Memory B cell (primary cell): ENCODE data around the gene LCE1B.

ENCODE experiments used
- ATAC-seq: fragments of 150-1000 bp; cut with Tn5 transposase; 2 replicates; pipeline ENCODE4 v1.10.0; 2021; ENCODE audit warnings: low read depth, mild to moderate bottlenecking, moderate library complexity
- DNase-seq, 2 donors: peaks; one replicate each; pipeline ENCODE4 v3.0.0; 2022; ENCODE audit warnings: low spot score in 2 of 2
- H3K27ac Mint-ChIP-seq: one replicate; pipeline ENCODE4 v1.8.0; 2022; ENCODE audit warnings: mild to moderate bottlenecking, moderate library complexity, mixed read lengths
- H3K27me3 Mint-ChIP-seq: one replicate; pipeline ENCODE4 v1.8.0; 2022; ENCODE audit warnings: mixed read lengths
- H3K36me3 Mint-ChIP-seq: one replicate; pipeline ENCODE4 v1.8.0; 2022; ENCODE audit warnings: mild to moderate bottlenecking, mixed read lengths
- H3K4me1 Mint-ChIP-seq: one replicate; pipeline ENCODE4 v1.8.0; 2022; ENCODE audit warnings: mixed read lengths
- H3K4me3 Mint-ChIP-seq: one replicate; pipeline ENCODE4 v1.8.0; 2022; ENCODE audit warnings: mild to moderate bottlenecking, moderate library complexity, mixed read lengths
- H3K9me3 Mint-ChIP-seq: one replicate; pipeline ENCODE4 v1.8.0; 2022; ENCODE audit warnings: mixed read lengths

Gene LCE1B

DNA sequence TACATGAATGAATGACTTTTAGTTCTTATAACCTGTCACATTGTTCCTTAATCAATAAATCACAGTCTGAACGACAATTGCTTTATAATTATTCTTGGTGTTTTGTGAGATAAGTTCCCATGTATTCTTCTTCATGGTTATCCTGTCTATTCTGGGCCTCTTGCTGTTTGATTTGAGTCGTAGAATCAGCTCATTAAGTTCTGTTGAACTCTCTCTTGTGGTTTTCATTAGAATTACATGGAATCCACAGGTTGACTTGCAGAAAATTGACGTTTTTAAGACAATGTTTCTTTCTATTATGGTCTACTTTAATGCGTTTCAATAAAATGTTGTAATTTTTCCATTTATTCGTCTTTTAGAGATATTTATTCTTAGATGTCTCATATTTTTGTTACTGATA lies 11.5 kb downstream of the LCE1B start:
- H3K4me1 Mint-ChIP-seq, result peaks cover 4% of the 10 kb centered on the region
- peaks cover 12% of the 10 kb centered on the region for H3K27me3 Mint-ChIP-seq
- no peaks in the 10 kb centered on the region for H3K9me3 Mint-ChIP-seq
- no peak for DNase-seq
- no peak overlapping the region for H3K27ac Mint-ChIP-seq
- no peak overlapping the region for H3K4me3 Mint-ChIP-seq
- no peak for ATAC-seq
- no peaks in the 10 kb centered on the region for H3K36me3 Mint-ChIP-seq

DNA sequence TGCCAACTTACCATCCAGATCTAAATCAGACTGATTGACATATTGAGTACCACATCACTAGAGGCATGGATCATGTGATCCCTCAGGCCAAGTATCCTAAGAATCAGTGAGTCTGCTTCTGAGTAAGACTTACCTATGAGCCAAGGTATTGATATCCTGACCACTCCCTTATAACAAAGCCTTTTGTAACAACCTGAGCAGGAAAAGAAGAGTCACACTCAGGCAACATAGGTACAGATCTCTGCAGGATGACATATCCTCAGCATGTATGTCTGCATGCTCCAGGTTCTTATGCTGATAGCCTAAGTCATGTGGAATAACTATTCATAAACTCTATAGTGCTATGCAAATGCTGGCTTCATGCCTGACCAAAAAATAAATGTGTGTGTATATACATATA lies 13.2 kb downstream of the LCE1B start:
- peaks cover 2% of the 10 kb centered on the region for H3K9me3 Mint-ChIP-seq
- no peaks in the 10 kb centered on the region for H3K36me3 Mint-ChIP-seq
- H3K27me3 Mint-ChIP-seq, result peaks cover 15% of the 10 kb centered on the region
- H3K4me3 Mint-ChIP-seq, result no peak overlapping the region
- no peak for DNase-seq
- no peak overlapping the region for H3K27ac Mint-ChIP-seq
- H3K4me1 Mint-ChIP-seq, result peaks cover 4% of the 10 kb centered on the region
- ATAC-seq, result no peak

DNA sequence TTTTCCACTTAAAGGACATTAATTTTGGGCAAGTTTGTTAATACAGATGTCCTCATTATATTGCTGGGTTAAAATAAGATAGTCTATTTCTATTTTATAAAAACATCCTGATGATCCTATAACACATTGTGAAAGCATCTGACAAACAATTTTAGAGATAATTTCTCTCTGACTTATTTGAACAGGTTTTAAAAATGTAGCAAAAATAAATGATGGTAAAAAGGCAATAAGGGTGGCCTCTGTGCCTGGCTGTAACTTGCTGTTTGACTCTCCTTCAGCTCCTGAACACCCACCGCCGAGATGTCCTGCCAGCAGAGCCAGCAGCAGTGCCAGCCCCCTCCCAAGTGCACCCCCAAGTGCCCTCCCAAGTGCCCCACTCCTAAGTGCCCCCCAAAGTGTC lies 15.4 kb downstream of the LCE1B start, which contains the start of gene LCE1A:
Gene LCE1A, plus strand, starts transcription at position 301 of the 400 bp plus-strand sequence. Its CDS starts 0 bp downstream, at position 301.
- ATAC-seq, result no peak
- Mint-ChIP-seq H3K27me3 (peaks cover 16% of the 10 kb centered on the region), H3K27ac (no peak within 1 kb of the TSS)

GRCh38 chr1:152836870-152837269 lies 25.1 kb downstream of the LCE1B start:
- H3K27ac Mint-ChIP-seq, result no peak overlapping the region
- ATAC-seq (no peak), DNase-seq (no peak)
- H3K4me1 Mint-ChIP-seq, result no peaks in the 10 kb centered on the region
- no peak overlapping the region for H3K4me3 Mint-ChIP-seq
- peaks cover 6% of the 10 kb centered on the region for H3K27me3 Mint-ChIP-seq
- no peaks in the 10 kb centered on the region for H3K9me3 Mint-ChIP-seq
- H3K36me3 Mint-ChIP-seq, result no peaks in the 10 kb centered on the region

More for the DNA sequence above, 15.4 kb downstream of the LCE1B start, which contains the start of gene LCE1A:
- H3K4me3 Mint-ChIP-seq, result no peak within 1 kb of the TSS
- DNase-seq, result no peak
- H3K4me1 Mint-ChIP-seq, result no peaks in the 10 kb centered on the region
- no peaks in the 10 kb centered on the region for H3K36me3 Mint-ChIP-seq
- H3K9me3 Mint-ChIP-seq, result peaks cover 5% of the 10 kb centered on the region

DNA sequence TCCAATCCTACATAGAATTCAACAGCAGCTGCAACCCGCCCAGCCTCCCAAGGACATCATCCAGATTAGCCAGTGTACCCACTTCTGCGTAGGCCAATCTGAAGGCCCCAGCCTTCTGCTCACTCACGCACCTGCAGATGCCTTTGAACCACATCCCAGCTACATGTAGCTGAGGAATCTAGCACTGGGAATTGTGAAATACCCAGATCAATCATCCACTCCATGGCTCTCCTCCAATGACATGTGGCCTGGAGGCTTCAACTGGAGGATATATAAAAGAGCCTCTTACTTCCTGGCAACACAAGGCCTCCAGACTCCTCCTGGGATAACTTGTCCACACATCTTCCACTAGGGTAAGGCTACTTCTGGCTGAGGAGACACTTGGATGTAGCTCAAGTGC lies 30.8 kb downstream of the LCE1B start, which contains the start of gene LCE6A:
Gene LCE6A, plus strand, starts transcription at position 301 of the 400 bp plus-strand sequence. CDS start 665 bp downstream, outside the sequence.
- Mint-ChIP-seq H3K4me3 (no peak within 1 kb of the TSS), H3K27ac (no peak within 1 kb of the TSS), H3K4me1 (no peaks in the 10 kb centered on the region), H3K36me3 (no peaks in the 10 kb centered on the region), H3K9me3 (no peaks in the 10 kb centered on the region), H3K27me3 (peaks cover 6% of the 10 kb centered on the region)
- no peak for ATAC-seq
- no peak for DNase-seq

- no peaks in the 10 kb centered on the region for H3K4me1 Mint-ChIP-seq
- no peak for DNase-seq
Observed at GRCh38 chr1:152855661-152856060, 43.9 kb downstream of the LCE1B start.

DNA sequence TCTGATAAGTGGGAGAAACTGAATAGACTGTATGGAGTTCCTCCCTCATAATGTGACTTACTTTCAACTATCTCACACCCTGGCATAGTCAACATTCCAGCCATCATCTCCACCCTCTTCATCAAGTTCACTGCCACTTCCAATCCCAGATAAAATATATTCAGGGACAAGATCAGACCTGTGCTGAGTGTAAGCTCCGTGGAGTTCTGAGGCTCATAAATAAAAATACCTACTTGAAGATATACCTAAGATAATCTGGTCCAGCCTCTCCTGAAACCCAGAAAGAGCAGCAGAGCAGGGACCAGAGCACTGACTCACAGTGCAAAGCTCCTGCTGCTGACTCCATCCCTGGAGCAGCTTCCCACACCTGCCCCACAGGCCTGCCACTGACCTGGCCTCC lies 46.3 kb downstream of the LCE1B start:
- Mint-ChIP-seq H3K9me3 (no peaks in the 10 kb centered on the region), H3K27ac (no peak overlapping the region), H3K4me1 (no peaks in the 10 kb centered on the region), H3K27me3 (peaks cover 5% of the 10 kb centered on the region), H3K36me3 (no peaks in the 10 kb centered on the region), H3K4me3 (no peak overlapping the region)
- ATAC-seq, result no peak
- no peak for DNase-seq

More at GRCh38 chr1:152855661-152856060, 43.9 kb downstream of the LCE1B start:
- no peak for ATAC-seq
- no peak overlapping the region for H3K4me3 Mint-ChIP-seq
- no peaks in the 10 kb centered on the region for H3K9me3 Mint-ChIP-seq
- peaks cover 6% of the 10 kb centered on the region for H3K27me3 Mint-ChIP-seq
- H3K27ac Mint-ChIP-seq, result no peak overlapping the region
- no peaks in the 10 kb centered on the region for H3K36me3 Mint-ChIP-seq

GRCh38 chr1:152859696-152860095 lies 47.9 kb downstream of the LCE1B start, which contains the start of gene LCE7A:
Gene LCE7A (plus strand): TSS chr1:152859996. CDS start chr1:152860698, 702 bp downstream.
- no peak for ATAC-seq
- Mint-ChIP-seq H3K27me3 (peaks cover 5% of the 10 kb centered on the region), H3K36me3 (no peaks in the 10 kb centered on the region), H3K4me1 (no peaks in the 10 kb centered on the region), H3K27ac (no peak within 1 kb of the TSS), H3K4me3 (no peak within 1 kb of the TSS), H3K9me3 (no peaks in the 10 kb centered on the region)
- DNase-seq, result no peak

GRCh38 chr1:152860129-152860528 lies 48.4 kb downstream of the LCE1B start:
- peaks cover 5% of the 10 kb centered on the region for H3K27me3 Mint-ChIP-seq
- H3K4me3 Mint-ChIP-seq, result no peak overlapping the region
- no peaks in the 10 kb centered on the region for H3K4me1 Mint-ChIP-seq

GRCh38 chr1:152861374-152861773 lies 49.6 kb downstream of the LCE1B start:
- DNase-seq, result no peak
- Mint-ChIP-seq H3K27ac (no peak overlapping the region), H3K4me3 (no peak overlapping the region), H3K36me3 (no peaks in the 10 kb centered on the region), H3K27me3 (peaks cover 5% of the 10 kb centered on the region), H3K4me1 (no peaks in the 10 kb centered on the region), H3K9me3 (no peaks in the 10 kb centered on the region)
- no peak for ATAC-seq

More at GRCh38 chr1:152860129-152860528, 48.4 kb downstream of the LCE1B start:
- no peak for ATAC-seq
- no peak overlapping the region for H3K27ac Mint-ChIP-seq
- no peaks in the 10 kb centered on the region for H3K9me3 Mint-ChIP-seq
- H3K36me3 Mint-ChIP-seq, result no peaks in the 10 kb centered on the region
- DNase-seq, result no peak
